ENCODE data around the gene DISC1.

DNA sequence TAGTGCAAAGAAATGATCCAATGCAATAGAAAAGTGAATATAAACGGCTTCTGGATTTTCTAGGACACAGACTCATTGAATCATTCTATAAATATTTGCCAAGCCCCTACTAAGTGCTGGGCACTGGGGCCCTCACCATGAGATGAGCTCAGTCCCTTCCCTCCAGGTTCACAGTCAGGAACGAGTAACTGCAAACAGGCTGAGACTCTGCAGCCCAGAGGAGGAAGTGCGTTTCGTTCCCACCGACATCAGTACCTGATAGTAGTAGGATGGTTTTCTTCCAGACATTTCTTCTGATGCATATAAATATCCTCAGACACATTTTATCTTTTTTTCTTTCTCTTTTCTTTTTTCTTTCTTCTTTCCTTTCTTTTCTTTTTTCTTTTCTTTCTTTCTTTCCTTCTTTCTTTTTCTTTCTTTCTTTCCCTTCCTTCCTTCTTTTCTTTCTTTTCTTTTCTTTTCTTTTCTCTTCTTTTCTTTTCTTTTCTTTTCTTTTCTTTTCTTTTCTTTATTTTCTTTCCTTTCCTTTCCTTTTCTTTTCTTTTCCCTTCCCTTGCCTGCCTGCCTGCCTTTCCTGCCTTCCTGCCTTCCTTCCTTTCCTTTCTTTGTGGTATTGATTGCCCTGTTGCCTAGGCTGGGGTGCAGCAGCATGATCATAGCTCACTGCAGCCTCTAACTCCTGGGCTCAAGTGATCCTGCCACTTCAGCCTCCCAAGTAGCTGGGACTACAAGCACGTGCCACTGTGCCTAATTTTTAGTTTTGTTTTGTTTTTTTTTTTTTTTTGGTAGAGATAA, 135.4 kb downstream of the DISC1 start:
- TF ChIP-seq, protein P1, sequence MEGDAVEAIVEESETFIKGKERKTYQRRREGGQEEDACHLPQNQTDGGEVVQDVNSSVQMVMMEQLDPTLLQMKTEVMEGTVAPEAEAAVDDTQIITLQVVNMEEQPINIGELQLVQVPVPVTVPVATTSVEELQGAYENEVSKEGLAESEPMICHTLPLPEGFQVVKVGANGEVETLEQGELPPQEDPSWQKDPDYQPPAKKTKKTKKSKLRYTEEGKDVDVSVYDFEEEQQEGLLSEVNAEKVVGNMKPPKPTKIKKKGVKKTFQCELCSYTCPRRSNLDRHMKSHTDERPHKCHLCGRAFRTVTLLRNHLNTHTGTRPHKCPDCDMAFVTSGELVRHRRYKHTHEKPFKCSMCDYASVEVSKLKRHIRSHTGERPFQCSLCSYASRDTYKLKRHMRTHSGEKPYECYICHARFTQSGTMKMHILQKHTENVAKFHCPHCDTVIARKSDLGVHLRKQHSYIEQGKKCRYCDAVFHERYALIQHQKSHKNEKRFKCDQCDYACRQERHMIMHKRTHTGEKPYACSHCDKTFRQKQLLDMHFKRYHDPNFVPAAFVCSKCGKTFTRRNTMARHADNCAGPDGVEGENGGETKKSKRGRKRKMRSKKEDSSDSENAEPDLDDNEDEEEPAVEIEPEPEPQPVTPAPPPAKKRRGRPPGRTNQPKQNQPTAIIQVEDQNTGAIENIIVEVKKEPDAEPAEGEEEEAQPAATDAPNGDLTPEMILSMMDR (conservative IDR thresholded peaks at IDR 0.05; ENCODE audit: low read depth, low read length): no peak
- no peak for TF ChIP-seq EZH2 (IDR thresholded peaks at IDR 0.05; ENCODE audit: borderline replicate concordance, low read depth, low read length, poor library complexity, severe bottlenecking)
